GM15510 (cell line): ENCODE results near the gene MRPL10.

ENCODE experiments used
- POLR2A ChIP-seq: IDR thresholded peaks from 3 replicates; pipeline ENCODE4 v1.6.1; 2011; ENCODE audit warnings: borderline replicate concordance; ENCODE audit not compliant: insufficient read length; ENCODE audit errors: extremely low read depth

Gene MRPL10

DNA sequence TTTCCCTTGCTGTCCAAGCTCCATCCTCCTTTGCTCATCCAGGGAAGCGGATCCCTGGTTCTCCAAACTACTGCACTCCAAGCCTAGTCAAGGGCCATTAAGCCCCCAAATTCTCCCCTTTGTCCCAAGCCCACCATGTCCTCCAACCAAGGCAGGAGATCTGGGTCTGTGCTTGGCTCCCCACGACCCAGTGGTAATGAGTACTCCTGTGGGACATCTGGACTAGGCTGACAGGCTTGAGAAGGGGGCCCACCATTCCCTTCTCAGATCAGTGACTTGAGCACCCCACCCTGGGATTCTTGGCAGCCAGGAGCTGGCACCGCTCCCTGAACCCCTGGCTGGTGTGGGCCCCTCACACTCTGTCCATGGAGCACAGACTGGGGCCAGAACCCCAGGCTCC lies 26.9 kb downstream of the MRPL10 start:
- TF ChIP-seq POLR2A = no peak

DNA sequence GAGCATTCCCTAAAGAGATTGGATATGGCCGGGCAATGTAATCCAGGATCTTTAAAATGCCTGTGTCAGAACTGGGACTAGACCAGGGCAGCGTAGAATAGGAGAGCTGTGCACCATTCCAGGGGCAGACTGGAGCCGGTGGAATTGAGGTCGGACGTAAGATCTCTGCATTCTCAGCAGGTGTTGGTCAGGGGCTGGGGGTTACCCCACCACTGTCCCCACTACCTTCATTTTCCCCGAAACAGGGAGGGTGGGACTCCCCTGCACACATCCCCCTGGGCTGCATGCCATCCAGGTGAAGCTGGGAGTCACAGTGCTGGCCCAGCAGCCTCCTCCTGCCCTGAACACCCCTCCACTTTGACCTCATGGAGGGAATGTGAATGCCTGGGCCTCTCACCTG lies 27.6 kb downstream of the MRPL10 start:
- TF ChIP-seq POLR2A = no peak

DNA sequence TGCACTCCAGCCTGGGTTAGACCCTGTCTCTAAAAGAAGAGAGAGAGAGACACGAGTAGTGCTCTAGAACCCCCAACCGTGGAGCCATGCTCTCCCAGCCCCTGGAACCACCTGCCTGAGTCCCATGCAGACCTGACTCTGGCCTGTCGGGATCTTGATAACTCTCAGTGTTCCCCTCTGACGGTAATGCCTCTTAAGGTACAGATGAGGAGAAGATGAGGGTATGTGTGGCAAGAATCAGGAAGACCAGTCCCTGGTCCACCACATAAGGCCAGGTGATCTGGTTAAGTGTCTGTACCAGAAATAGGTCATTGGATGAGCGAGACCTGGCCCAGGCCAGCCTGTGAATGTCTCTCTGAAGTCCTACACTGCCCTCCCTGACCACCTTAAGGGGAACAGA lies 28.1 kb downstream of the MRPL10 start:
- TF ChIP-seq POLR2A = no peak

DNA sequence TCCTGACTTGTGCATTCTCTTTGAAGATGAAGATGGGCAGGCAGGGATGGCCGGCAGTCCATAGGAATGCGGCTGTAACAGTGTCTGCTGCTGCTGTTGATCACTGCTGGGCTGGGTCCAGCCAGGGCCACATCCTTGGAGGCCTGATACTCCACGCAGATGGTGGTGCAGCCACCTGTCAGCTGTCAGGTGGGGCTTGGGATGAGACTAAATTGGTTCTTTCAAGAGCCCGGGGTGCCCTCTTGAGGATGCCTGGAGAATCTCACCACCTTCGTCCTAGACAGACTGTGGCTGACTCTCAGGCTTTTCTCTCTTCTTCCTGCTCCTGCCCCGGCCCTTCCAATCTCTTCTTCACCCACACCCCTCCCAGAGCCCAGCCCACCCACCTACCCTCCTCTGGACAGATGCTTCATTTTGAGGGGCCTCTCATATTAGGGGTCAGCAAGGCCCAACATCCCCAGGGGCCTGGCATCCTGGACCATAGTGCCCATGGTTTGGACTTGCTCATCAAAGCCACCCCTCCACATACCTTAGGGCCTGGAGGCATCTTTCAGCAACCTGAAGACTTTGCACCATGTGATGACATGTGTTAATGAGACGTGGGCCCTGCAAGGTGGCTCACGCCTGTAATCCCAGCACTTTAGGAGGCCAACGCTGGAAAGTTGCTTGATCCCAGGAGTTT lies 28.9 kb downstream of the MRPL10 start:
- no peak for TF ChIP-seq POLR2A

DNA sequence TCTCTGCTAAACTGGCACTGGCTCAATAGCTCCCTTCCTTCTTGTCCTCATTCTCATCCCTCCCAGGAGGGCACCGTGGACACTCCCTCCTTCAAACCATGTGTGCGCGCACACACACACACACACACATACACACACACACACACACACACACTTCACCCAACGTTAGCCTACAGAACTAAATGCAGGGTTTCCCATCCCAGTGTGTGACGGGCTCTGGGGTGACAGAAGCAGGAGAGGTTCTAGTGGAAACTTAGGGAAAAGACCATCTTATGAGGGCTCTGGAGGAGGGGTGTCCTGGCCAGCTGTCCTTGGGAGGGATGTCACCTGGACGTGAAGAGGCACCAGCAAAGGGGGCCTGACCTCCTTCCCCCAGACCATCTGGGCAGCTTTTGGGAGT lies 29.4 kb downstream of the MRPL10 start:
- no peak for TF ChIP-seq POLR2A

DNA sequence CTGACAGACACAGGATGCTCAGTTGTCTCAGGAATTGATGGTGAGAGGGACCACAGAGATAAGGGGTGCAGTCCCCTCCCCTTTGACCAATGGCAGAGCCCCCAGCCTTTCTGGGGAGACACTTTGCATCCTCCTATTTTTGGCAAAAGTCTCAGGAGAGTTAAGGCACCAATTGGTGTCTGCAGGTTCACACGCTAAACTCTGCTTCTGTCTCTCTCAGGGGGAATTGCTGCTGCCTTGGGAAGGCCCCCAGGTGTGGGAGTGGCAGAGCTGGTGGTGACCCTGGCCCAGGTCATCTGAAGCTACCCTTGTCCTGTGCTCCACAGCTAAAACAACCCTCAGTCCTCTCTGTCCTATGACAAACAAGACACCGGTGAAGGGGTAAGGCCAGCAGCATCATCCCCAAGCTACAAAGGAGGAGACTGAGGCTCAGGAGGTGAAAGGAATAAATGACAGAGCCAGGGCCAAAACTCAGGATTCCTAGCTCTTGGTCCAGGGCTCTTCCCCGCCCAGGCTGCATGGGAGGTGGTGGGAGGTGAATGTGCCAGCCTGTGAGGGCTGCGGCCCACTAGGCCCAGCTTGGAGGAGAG lies 30.1 kb downstream of the MRPL10 start:
- TF ChIP-seq POLR2A = no peak

DNA sequence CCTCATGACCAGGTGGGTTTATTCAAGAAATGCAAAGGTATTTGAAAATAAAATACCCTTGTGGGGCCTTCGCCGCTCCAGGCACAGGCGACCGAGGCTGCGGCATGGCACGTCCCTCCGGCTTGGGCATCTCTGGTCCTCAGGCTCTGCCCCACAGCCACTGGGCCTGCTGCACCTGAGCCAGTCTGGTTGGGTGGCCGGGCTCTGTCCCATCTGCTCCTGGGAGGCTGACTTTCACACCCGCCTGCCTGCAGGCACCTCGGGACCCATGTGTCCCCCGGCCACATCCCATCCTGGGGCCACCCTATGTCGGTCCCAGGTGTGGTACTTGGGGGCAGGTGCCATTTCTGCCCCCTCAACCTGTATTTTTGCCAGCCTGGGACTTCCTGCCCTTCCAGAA lies 30.7 kb downstream of the MRPL10 start:
- no peak for TF ChIP-seq POLR2A

DNA sequence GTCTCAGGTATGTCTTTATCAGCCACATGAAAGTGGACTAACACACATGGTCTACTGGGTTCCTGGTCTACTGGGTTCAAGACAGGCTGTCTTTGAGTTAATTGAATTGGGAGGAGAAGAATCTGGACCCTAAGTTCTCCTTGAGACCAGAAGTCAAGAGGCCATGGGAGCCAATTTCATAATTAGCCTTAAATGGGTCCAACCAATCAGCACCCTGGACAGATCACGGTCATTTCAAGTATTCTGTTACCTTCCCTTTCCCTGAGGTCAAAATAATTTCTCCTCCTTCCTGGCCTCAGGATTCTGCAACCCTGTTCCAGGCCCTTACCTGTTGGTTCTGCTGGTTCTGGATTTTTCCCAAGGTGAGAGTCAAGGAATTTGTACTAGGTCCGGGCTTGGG lies 33.5 kb downstream of the MRPL10 start:
- no peak for TF ChIP-seq POLR2A

DNA sequence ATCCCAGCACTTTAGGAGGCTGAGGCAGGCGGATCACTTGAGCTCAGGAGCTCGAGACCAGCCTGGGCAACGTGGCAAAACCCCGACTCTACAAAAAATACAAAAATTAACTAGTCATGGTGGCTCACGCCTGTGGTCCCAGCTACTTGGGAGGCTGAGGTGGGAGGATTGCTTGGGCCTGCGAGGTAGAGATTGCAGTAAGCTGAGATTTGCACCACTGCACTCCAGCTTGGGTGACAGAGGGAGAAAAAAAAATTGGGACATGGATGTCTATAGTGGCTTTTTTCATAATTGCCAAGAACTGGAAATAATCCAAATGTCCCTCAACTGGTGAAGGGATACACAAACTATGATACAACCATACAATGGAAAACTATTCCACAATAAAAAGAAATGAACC lies 38.4 kb downstream of the MRPL10 start:
- TF ChIP-seq POLR2A = no peak

DNA sequence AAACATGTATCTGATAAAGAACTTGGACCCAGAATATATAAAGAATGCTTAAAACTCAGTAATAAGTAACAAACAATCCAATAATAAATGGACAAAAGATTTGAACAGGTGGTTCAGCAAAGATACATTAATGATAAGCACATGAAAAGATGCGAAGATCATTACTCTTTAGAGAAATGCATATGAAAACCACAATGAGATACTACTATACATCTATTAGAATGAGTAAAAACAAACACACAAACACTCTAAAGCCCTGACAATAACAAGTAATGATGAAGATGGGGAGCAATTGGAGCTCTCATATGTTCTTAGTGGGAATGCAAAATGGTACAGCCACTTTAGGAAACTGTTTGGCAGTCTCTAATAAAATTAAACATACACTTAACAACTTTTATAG lies 38.9 kb downstream of the MRPL10 start:
- no peak for TF ChIP-seq POLR2A

DNA sequence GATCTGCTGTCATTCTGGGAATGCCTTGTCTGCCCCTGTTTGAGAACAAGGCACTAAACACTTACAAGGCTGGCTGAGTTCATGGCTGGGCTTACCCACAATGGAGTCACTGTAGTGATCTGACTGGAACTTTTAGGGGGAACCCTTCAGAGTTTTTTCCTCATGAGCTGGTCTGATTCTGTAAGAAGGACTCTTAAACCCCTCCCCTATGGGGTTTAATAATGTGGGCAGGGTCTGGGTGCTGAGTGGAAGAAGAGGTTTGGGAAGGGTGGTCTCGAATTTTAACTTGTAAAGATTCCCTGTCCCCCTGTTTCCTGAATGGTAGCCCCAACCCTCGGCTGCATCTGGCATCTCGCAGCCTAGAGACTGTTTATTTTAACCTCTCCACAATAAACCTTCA lies 40.3 kb downstream of the MRPL10 start:
- no peak for TF ChIP-seq POLR2A

DNA sequence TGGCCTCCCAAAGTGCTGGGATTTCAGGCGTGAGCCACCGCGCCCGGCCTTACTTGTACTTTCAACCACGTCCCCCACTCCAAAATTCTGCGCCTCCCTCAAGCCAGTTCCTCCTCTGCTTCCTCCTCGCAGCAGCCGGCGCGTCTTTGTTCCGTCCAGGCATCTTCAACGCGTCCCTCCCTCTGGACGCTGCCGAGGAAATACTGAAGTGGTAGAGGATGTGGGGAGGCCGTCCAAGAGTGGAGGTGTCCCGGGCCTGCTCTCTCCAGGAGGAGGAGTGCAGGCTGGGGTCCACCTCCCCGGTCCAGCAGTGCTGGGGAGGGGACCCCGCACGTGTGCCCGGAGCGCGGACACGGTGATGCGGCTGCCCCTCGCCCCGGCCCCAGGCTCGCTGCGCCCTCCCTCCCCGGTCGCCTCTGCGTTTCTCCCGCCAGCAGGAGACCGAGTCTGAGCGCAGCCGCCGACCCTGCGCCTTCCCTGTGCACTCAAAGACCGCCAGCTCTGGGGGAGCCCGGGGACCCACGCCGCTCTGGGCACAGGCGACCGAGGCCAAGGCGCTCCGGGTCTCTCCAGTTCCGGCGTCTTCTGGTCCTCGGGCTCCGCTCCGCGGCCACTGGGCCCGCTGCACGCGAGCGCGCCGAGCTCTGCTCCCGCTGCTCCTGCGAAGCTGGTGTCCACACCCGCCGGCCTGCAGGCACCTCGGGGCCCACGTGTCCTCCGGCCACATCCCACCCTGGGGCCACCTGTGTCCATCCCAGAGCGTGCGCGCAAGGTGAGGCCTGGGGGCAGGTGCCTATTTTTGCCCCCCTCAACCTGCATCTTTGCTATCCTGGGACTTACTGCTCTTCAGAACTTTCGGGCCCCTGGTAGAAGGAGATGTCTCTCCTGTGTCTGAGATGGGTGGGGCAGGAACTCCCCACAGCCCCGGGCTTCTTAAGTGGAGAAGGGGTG lies 41.5 kb downstream of the MRPL10 start:
- TF ChIP-seq POLR2A = no peak

DNA sequence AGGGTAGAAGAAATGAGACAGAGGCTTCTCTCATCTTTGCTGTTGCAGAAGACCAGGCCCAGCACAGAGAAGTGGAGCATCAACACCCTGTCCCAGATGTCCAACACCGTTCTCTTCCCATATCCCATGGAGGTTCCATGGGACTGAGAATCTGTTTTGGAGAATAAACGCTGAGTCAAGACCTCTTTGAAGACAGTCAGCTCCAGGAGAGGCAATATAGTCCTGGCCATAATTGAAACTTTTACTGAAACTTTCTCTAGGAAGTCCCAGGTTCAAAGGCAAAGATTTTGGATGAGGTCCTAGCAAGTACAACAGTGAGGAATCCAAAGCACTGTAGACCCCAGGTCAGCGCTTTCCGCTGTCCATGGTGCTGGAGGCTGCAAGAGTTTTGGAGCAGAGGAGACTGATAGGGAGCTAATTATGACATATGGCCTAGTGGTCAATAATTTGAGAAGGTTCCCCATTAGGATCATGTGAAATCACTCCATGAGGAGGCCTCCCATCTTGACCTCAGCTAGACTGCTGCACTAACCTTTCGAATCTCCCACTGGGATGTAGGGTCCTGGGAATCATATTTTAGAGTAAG lies 45.7 kb downstream of the MRPL10 start:
- TF ChIP-seq POLR2A = no peak

DNA sequence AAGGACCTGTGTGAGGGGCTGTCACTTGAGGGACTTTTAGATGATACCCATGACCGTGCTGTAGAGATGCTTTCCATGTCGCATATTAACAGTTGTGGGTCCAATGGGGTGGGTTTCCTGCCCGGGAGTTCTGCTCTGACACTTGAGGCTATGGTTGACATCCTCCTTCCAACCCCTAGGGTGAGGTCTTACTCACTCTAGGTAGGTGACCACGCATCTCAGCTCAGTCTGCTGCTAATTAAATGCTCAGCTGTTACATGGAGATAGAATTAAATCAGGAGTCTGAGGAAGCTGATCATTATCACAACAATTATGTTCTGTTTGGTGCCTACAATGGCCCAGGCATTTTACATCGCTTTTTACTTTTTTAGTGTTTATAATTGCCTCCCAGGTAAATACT lies 49.9 kb downstream of the MRPL10 start:
- TF ChIP-seq POLR2A = no peak

DNA sequence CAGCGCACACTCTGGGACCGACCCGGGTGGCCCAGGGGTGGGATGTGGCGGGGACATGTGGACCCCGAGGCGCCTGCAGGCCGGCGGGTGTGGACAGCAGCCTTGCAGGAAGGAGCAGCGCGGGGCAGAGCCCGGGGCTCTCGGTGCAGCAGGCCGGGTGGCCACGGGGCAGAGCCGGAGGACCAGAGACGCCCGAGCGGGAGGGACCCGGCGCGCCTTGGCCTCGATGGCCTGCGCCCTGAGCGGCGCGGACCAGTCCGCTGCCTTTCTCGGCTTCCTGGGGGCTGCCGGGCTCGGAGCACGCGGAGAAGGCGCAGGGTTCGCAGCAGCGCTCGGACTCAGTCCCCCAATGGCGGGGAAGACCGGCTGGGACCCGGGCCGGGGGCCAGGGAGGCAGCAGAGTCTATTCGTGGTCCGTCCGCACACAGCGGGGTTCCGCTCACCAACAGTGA lies 53.1 kb downstream of the MRPL10 start:
- TF ChIP-seq POLR2A = no peak
